ENCODE data around the gene SCAND1.
"Not testable (repeated sequence)": the region's sequence is repeated elsewhere in the genome, so short reads cannot be mapped to it uniquely, and the experiment has no call there.

The SCAND1 gene

GRCh38 chr20:35954200-35954906 lies at the start of gene SCAND1:
Gene SCAND1 (minus strand): TSS chr20:35954502. CDS start chr20:35954284, 218 bp downstream.
- H3K4me3 ChIP-seq (ENCODE audit: low read depth, low read length) = peak within 1 kb of the TSS; percentile 96

GRCh38 chr20:36004045-36004444 lies 49.7 kb upstream of the SCAND1 start:
- H3K4me3 ChIP-seq (ENCODE audit: low read depth, low read length) = no peak overlapping the region

- H3K4me3 ChIP-seq (ENCODE audit: low read depth, low read length) = no peak overlapping the region
Observed at GRCh38 chr20:36002855-36003254, 48.6 kb upstream of the SCAND1 start.

GRCh38 chr20:36001331-36001730 lies 47.0 kb upstream of the SCAND1 start:
- not testable (repeated sequence) for H3K4me3 ChIP-seq (ENCODE audit: low read depth, low read length)

GRCh38 chr20:35996492-35996891 lies 42.2 kb upstream of the SCAND1 start:
- H3K4me3 ChIP-seq (ENCODE audit: low read depth, low read length) = not testable (repeated sequence)

- no peak overlapping the region for H3K4me3 ChIP-seq (ENCODE audit: low read depth, low read length)
Observed at GRCh38 chr20:35994994-35995453, 40.7 kb upstream of the SCAND1 start.

GRCh38 chr20:35992713-35993335 lies 38.5 kb upstream of the SCAND1 start:
- H3K4me3 ChIP-seq (ENCODE audit: low read depth, low read length) = no peak overlapping the region

- no peak overlapping the region for H3K4me3 ChIP-seq (ENCODE audit: low read depth, low read length)
Observed at GRCh38 chr20:35991142-35991771, 37.0 kb upstream of the SCAND1 start.

- no peak overlapping the region for H3K4me3 ChIP-seq (ENCODE audit: low read depth, low read length)
Observed at GRCh38 chr20:35988910-35989463, 34.7 kb upstream of the SCAND1 start.

GRCh38 chr20:35985806-35986205 lies 31.5 kb upstream of the SCAND1 start:
- no peak overlapping the region for H3K4me3 ChIP-seq (ENCODE audit: low read depth, low read length)

- H3K4me3 ChIP-seq (ENCODE audit: low read depth, low read length) = no peak overlapping the region
Observed at GRCh38 chr20:35984382-35984781, 30.1 kb upstream of the SCAND1 start.

GRCh38 chr20:35981969-35982368 lies 27.7 kb upstream of the SCAND1 start:
- H3K4me3 ChIP-seq (ENCODE audit: low read depth, low read length) = no peak overlapping the region

GRCh38 chr20:35979544-35979943 lies 25.2 kb upstream of the SCAND1 start:
- H3K4me3 ChIP-seq (ENCODE audit: low read depth, low read length) = no peak overlapping the region

- no peak overlapping the region for H3K4me3 ChIP-seq (ENCODE audit: low read depth, low read length)
Observed at GRCh38 chr20:35978041-35978513, 23.8 kb upstream of the SCAND1 start.

- H3K4me3 ChIP-seq (ENCODE audit: low read depth, low read length) = no peak overlapping the region
Observed at GRCh38 chr20:35975576-35976373, 21.5 kb upstream of the SCAND1 start.

GRCh38 chr20:35974256-35974655 lies 20.0 kb upstream of the SCAND1 start:
- H3K4me3 ChIP-seq (ENCODE audit: low read depth, low read length) = no peak overlapping the region

- H3K4me3 ChIP-seq (ENCODE audit: low read depth, low read length) = no peak overlapping the region
Observed at GRCh38 chr20:35972462-35972861, 18.2 kb upstream of the SCAND1 start.

GRCh38 chr20:35971981-35972380 lies 17.7 kb upstream of the SCAND1 start:
- no peak overlapping the region for H3K4me3 ChIP-seq (ENCODE audit: low read depth, low read length)

- no peak overlapping the region for H3K4me3 ChIP-seq (ENCODE audit: low read depth, low read length)
Observed at GRCh38 chr20:35968930-35969329, 14.6 kb upstream of the SCAND1 start.

GRCh38 chr20:35967979-35968640 lies 13.8 kb upstream of the SCAND1 start, which contains the start of gene CNBD2:
Gene CNBD2 (plus strand): TSS chr20:35968590. CDS start chr20:35968763, 173 bp downstream.
- H3K4me3 ChIP-seq (ENCODE audit: low read depth, low read length) = no peak within 1 kb of the TSS
